ENCODE results near the gene CDC23. TPM values are rescaled to one million over a fixed set of nuclear protein-coding genes. Genes with fewer than 3 reads are reported as not detected.
"Not testable (repeated sequence)": the region's sequence is repeated elsewhere in the genome, so short reads cannot be mapped to it uniquely, and the experiment has no call there.

Gene CDC23
- polyA plus RNA-seq: 16.1 TPM

DNA sequence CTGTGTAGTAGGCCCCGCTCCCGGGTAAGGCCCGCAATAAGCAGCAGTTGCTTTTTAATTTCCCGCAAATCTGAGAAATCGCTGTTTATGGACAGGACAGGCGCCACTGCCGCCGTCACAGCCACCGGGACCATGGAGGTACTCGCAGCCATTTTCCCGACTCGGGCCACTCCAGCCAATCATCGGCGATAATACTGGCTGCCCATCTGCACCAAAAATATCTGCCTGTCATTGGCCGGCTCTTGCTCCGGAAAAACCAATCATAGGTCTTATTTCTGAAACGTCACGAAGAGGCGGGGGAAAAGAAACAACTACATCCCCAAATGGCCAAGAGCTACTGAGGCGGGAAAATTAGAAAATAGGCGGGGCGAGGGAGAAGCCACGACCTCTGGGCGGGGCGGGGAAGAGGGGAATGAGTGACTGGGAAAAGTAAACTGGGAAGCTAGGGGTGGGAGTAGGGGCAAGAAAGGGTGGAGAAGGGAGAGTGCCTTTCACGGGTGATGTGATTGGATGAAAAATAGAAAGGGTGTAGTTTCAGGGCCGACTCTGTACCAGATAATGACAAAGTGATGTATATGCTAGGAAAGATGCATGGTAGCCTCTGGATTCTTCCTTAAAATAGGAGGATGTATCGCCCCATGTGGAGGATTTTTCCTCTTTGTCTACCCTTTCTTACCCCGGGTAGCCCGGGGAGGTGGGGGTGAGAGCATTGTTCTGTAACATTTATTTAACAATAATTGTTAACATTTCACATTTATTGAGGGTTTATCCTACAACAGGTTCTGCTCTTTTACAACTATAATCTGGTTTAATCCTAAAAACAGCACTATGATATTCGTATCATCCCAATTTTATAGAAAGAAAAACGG, at the start of gene CDC23:
Gene CDC23, minus strand, starts transcription at position 163 of the 869 bp plus-strand sequence. Its CDS starts 11 bp downstream, at position 152.
- Mint-ChIP-seq H3K27ac (peak within 1 kb of the TSS; percentile 79 to 98 (median 96)), H3K36me3 (no peaks in the 10 kb centered on the region), H3K27me3 (peaks cover 2% of the 10 kb centered on the region), H3K4me1 (peaks cover 15 to 18% (median 16%) of the 10 kb centered on the region in 3 donors), H3K4me3 (peak within 1 kb of the TSS; percentile 96 to 99 (median 98)), H3K9me3 (no peaks in the 10 kb centered on the region)

DNA sequence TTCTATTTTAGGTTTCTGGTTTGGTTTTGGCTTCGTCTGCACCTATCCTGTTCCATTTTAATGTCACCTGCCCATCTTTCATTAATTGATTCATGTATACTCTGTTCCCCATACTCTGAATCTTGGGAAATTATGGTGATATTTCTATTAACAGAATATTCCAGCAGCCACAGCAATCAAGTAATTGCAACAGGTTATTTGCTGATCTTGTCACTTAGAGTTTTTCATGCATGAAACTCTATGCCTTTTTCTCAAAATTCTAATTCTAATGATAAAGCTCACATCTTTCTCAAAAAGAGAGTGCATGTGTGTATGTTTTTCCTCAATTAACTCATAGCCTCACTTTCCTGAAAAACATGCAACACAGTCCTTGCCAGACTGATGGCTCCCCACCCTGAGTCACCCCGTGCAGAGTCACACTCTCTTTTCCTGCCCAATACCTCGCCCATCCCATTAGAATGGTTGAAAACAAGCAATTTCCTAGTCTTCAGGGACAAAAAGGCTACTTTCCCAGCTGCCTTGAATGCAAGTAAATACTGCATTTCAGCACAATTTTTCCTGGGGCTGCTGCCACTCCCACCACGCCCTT, 45.7 kb upstream of the CDC23 start:
- Mint-ChIP-seq H3K4me3 (no peak overlapping the region), H3K9me3 (no peaks in the 10 kb centered on the region), H3K4me1 (no peaks in the 10 kb centered on the region), H3K27ac (no peak overlapping the region), H3K36me3 (no peaks in the 10 kb centered on the region), H3K27me3 (no peaks in the 10 kb centered on the region)

GRCh38 chr5:138257583-138257982, 44.5 kb upstream of the CDC23 start:
- Mint-ChIP-seq H3K4me3 (no peak overlapping the region), H3K4me1 (no peaks in the 10 kb centered on the region), H3K27ac (no peak overlapping the region), H3K27me3 (peaks cover 7% of the 10 kb centered on the region), H3K9me3 (no peaks in the 10 kb centered on the region), H3K36me3 (no peaks in the 10 kb centered on the region)

DNA sequence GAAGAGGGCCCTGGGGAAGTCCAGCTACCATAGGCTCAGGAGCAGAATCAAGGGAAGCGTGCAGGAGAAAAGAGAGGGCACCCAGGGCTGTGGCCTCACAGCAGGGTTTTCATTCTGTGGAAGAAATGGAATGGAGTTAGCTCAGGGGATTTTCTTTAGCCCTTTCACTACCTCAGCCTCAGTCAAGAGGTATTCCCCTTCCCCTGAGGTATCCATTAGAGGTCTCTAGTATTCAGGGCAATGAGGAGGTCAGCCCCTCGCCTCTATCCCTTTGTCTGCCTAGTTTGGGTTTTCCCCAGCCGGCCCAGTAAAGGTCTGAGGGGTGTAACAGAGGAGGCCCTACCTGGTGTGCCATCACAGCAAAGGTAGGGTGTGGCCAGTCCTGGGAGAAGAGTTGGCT, 39.8 kb upstream of the CDC23 start:
- Mint-ChIP-seq H3K9me3 (no peaks in the 10 kb centered on the region), H3K36me3 (no peaks in the 10 kb centered on the region), H3K4me3 (no peak overlapping the region), H3K4me1 (no peaks in the 10 kb centered on the region), H3K27ac (no peak overlapping the region), H3K27me3 (peaks cover 9% of the 10 kb centered on the region)

- not testable (repeated sequence) for H3K4me3 Mint-ChIP-seq, H3K4me1 Mint-ChIP-seq, H3K36me3 Mint-ChIP-seq, H3K27ac Mint-ChIP-seq, H3K9me3 Mint-ChIP-seq
- peaks cover 12% of the 10 kb centered on the region for H3K27me3 Mint-ChIP-seq
Observed at GRCh38 chr5:138247800-138248199, 34.7 kb upstream of the CDC23 start.

- no peaks in the 10 kb centered on the region for H3K9me3 Mint-ChIP-seq
- H3K4me1 Mint-ChIP-seq: peaks cover 0 to 3% (median 2%) of the 10 kb centered on the region in 3 donors
- no peak overlapping the region for H3K4me3 Mint-ChIP-seq
- no peaks in the 10 kb centered on the region for H3K36me3 Mint-ChIP-seq
- peaks cover 17% of the 10 kb centered on the region for H3K27me3 Mint-ChIP-seq
- H3K27ac Mint-ChIP-seq: no peak overlapping the region
Observed at GRCh38 chr5:138246822-138247221, 33.7 kb upstream of the CDC23 start.

DNA sequence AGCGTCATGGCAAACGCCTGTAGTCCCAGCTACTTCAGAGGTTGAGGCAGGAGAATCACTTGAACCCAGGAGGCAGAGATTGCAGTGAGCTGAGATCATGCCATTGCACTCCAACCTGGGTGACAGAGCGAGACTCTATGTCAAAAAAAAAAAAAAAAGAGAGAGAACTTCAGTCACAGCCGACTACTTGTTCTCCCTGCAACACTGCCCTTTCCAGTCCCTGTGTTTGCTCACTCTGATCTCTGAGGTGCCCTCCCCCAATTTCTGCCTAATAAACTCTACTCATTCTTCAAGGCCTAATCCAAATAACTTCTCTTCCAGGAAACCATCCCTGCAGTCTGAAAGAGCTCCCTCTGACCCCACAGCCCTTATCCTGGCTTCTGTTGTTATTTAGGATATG, 33.2 kb upstream of the CDC23 start:
- Mint-ChIP-seq H3K4me3 (no peak overlapping the region), H3K27ac (no peak overlapping the region), H3K4me1 (peaks cover 4 to 5% (median 4%) of the 10 kb centered on the region in 3 donors), H3K27me3 (peaks cover 18% of the 10 kb centered on the region), H3K36me3 (no peaks in the 10 kb centered on the region), H3K9me3 (no peaks in the 10 kb centered on the region)

- H3K27me3 Mint-ChIP-seq: peaks cover 24% of the 10 kb centered on the region
- no peak overlapping the region for H3K4me3 Mint-ChIP-seq
- H3K4me1 Mint-ChIP-seq: peaks cover 9 to 10% (median 10%) of the 10 kb centered on the region in 3 donors
- no peaks in the 10 kb centered on the region for H3K9me3 Mint-ChIP-seq
- no peak overlapping the region for H3K27ac Mint-ChIP-seq
- H3K36me3 Mint-ChIP-seq: no peaks in the 10 kb centered on the region
Observed at GRCh38 chr5:138245717-138246116, 32.6 kb upstream of the CDC23 start.

- no peak overlapping the region for H3K27ac Mint-ChIP-seq
- H3K4me1 Mint-ChIP-seq: peaks cover 11 to 13% (median 13%) of the 10 kb centered on the region in 3 donors
- peaks cover 37% of the 10 kb centered on the region for H3K27me3 Mint-ChIP-seq
- no peaks in the 10 kb centered on the region for H3K36me3 Mint-ChIP-seq
- H3K4me3 Mint-ChIP-seq: no peak overlapping the region
- peaks cover 0 to 2% (median 0%) of the 10 kb centered on the region in 3 donors for H3K9me3 Mint-ChIP-seq
Observed at GRCh38 chr5:138243794-138244193, 30.7 kb upstream of the CDC23 start.

DNA sequence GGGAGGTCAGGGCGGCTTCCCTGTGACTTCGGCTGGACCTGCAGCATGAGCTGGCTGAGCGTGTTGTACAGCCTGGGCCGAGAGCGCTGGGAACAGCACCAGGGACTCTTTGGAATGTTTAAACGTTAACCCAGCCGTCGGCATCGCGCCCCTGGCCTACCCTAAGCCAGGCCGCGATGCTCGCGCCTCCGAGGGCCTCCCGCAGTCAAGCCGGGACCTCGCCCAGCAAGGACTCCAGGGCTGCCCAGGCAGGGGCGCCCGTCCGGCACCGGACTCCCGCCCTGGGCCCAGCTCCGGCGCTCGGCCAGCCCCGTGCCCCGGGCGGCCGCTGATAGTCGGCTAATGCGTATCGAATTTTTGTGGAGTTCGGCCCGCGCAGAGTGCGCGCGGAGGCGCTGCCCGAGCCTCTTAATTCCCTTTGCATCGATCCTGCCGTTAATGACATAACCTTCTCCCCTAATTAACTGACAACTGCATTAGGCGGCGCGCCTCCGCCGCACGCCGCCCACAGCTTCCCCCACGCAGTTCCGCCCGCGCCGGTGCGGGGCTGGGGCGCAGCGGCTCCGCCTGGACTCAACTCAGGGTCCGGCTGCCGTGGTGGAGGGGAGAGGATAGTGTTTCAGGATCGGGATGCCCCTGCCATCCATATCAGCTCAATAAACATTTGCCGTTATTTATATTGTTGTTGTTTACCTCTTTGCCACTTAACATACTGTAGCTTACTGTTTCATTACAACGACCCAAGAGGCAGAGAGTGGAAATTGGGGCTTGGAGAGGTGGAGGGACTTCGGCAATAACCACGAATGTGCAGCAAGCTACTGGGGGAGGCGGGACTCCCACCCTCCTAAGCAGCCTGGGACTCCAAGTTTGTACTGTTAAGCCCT, 28.8 kb upstream of the CDC23 start:
- Mint-ChIP-seq H3K9me3 (peaks cover 0 to 2% (median 0%) of the 10 kb centered on the region in 3 donors), H3K27ac (no peak overlapping the region), H3K27me3 (peaks cover 41% of the 10 kb centered on the region), H3K4me3 (peak overlapping the region; percentile 3 to 92 (median 79)), H3K36me3 (no peaks in the 10 kb centered on the region), H3K4me1 (peaks cover 11 to 13% (median 13%) of the 10 kb centered on the region in 3 donors)

DNA sequence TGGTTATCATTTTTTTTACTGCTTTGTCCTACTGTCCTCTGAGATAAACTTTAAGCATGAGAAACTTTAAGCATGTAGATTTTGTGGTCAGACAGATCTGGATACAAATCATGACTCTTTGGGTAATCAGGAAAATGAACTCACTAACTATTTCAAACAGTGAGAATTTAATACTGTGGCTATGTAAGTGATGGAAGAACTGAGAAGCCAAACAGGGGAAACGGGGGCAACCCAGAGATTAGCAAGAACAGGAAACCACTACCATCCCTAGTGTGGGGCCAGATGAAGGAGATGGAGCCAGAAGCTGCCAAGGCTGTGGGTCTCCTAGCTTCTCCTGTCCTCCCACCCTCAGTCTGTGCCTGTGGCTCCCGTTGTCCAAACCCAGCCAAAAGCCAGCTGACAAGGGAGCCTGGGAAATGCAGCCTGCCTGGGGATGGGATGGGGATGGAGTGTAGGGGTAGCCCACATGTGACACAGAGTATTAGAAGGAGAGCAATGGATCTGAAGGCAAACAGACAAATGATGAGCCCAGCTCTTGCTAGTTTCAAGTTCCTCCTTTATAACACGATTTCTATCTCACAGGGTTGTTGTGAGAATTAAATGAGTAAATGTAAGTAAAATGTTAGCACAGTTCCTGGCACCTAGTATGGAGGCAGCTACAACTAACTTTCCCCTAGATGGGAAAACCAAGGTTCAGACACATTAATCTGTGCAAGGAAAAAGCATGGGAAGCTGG, 27.7 kb upstream of the CDC23 start:
- Mint-ChIP-seq H3K4me3 (peak overlapping the region; percentile 3 to 92 (median 8)), H3K27me3 (peaks cover 45% of the 10 kb centered on the region), H3K9me3 (peaks cover 0 to 2% (median 0%) of the 10 kb centered on the region in 3 donors), H3K27ac (no peak overlapping the region), H3K4me1 (peaks cover 11 to 13% (median 13%) of the 10 kb centered on the region in 3 donors), H3K36me3 (no peaks in the 10 kb centered on the region)

DNA sequence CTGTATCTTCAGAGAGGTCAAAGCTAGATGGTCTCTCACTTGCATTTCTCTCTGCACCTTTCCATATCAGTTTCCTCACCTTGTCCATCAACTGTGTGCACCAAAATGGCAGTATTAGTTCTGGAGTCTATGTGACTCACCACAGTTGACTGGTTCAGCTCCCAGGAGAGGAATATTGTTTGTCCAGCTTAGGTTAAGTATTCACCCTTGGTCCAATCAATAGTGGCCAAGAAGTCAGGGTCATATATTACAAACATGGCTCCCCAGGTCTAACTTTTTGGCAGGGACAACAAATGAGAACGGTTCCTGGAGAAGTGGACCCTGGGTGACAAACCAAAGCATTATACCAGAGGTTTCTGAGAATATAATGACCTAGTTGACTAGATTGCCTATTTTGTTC, 24.9 kb upstream of the CDC23 start:
- Mint-ChIP-seq H3K9me3 (peaks cover 0 to 2% (median 0%) of the 10 kb centered on the region in 3 donors), H3K4me1 (peaks cover 11 to 13% (median 13%) of the 10 kb centered on the region in 3 donors), H3K27ac (no peak overlapping the region), H3K36me3 (no peaks in the 10 kb centered on the region), H3K4me3 (no peak overlapping the region), H3K27me3 (peaks cover 41% of the 10 kb centered on the region)

DNA sequence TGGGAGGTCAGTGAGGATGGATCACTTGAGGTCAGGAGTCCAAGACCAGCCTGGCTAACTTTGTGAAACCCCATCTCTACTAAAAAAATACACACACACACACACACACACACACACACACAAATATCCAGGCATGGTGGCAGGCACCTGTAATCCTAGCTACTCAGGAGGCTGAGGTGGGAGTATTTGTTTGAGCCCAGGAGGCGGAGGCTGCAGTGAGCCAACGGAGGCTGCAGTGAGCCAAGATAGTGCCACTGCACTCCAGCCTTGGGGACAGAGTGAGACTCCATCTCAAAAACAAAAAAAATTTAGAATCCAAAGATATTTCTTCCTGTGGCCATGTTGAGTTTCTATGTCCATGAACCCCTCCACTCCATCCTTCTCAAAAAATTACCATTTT, 21.5 kb upstream of the CDC23 start:
- no peaks in the 10 kb centered on the region for H3K36me3 Mint-ChIP-seq
- no peak overlapping the region for H3K4me3 Mint-ChIP-seq
- H3K27ac Mint-ChIP-seq: no peak overlapping the region
- H3K4me1 Mint-ChIP-seq: no peaks in the 10 kb centered on the region
- peaks cover 0 to 2% (median 0%) of the 10 kb centered on the region in 3 donors for H3K9me3 Mint-ChIP-seq
- H3K27me3 Mint-ChIP-seq: peaks cover 20% of the 10 kb centered on the region

GRCh38 chr5:138233280-138233679, 20.2 kb upstream of the CDC23 start:
- no peak overlapping the region for H3K27ac Mint-ChIP-seq
- H3K4me3 Mint-ChIP-seq: no peak overlapping the region
- no peaks in the 10 kb centered on the region for H3K4me1 Mint-ChIP-seq
- H3K9me3 Mint-ChIP-seq: no peaks in the 10 kb centered on the region
- H3K27me3 Mint-ChIP-seq: peaks cover 11% of the 10 kb centered on the region
- H3K36me3 Mint-ChIP-seq: no peaks in the 10 kb centered on the region
